ENCODE results near the gene PDE9A. TPM values are rescaled to one million over a fixed set of nuclear protein-coding genes. Genes with fewer than 3 reads are reported as not detected.

The PDE9A gene
- total RNA-seq, 1 donor from 2014 or later: 31.4 TPM

DNA sequence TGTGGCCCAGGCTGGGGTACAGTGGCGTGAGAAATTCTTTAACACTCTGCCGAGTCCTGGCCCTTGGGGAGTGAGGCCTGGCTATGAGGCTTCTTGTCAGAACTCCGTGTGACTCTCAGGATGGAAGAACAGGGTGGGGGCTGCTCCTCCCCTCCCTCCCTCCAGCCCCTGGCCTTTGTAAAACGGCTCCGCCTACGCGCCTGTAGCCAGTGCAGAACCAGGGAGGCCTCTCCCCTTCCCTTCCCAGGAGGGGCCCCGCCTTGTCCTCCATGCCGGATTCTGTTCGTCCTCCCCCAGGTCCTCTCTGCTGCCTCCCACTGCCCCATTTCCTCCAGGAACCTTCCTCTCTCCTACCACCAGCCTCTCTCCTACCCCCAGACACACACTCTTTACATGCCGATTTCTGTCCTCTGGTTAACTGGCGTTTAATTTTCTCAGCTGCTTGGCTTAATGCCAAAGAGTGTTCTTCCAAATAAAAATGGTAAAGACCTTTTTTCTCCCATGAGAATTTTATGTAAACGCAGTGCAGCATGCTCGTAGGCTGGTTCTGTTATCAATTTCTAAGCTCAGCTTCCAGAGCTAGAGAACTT, 21.0 kb downstream of the PDE9A start:
- H3K4me3 Mint-ChIP-seq: peak overlapping the region; percentile 47

GRCh38 chr21:42675403-42675802, 22.0 kb downstream of the PDE9A start:
- H3K4me3 Mint-ChIP-seq: peak overlapping the region; percentile 21
- no peaks in the 10 kb centered on the region for H3K27me3 Mint-ChIP-seq (ENCODE audit: low read depth)
- no peak overlapping the region for H3K27ac Mint-ChIP-seq (ENCODE audit: unreplicated experiment)
- H3K9me3 Mint-ChIP-seq: no peaks in the 10 kb centered on the region
- H3K36me3 Mint-ChIP-seq (ENCODE audit: low read depth): peaks cover 9% of the 10 kb centered on the region
- TF ChIP-seq, protein P1, sequence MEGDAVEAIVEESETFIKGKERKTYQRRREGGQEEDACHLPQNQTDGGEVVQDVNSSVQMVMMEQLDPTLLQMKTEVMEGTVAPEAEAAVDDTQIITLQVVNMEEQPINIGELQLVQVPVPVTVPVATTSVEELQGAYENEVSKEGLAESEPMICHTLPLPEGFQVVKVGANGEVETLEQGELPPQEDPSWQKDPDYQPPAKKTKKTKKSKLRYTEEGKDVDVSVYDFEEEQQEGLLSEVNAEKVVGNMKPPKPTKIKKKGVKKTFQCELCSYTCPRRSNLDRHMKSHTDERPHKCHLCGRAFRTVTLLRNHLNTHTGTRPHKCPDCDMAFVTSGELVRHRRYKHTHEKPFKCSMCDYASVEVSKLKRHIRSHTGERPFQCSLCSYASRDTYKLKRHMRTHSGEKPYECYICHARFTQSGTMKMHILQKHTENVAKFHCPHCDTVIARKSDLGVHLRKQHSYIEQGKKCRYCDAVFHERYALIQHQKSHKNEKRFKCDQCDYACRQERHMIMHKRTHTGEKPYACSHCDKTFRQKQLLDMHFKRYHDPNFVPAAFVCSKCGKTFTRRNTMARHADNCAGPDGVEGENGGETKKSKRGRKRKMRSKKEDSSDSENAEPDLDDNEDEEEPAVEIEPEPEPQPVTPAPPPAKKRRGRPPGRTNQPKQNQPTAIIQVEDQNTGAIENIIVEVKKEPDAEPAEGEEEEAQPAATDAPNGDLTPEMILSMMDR (conservative IDR thresholded peaks at IDR 0.05): no peak
- H3K4me1 Mint-ChIP-seq: peaks cover 64% of the 10 kb centered on the region
- DNase-seq (ENCODE audit: low read depth, low spot score): no peak

More for the DNA sequence above, 21.0 kb downstream of the PDE9A start:
- TF ChIP-seq, protein P1 (conservative IDR thresholded peaks at IDR 0.05): no peak
- peaks cover 9% of the 10 kb centered on the region for H3K36me3 Mint-ChIP-seq (ENCODE audit: low read depth)
- H3K27ac Mint-ChIP-seq (ENCODE audit: unreplicated experiment): peak overlapping the region; percentile 28
- peak; percentile 24 for DNase-seq (ENCODE audit: low read depth, low spot score)
- H3K9me3 Mint-ChIP-seq: no peaks in the 10 kb centered on the region
- H3K27me3 Mint-ChIP-seq (ENCODE audit: low read depth): no peaks in the 10 kb centered on the region
- peaks cover 64% of the 10 kb centered on the region for H3K4me1 Mint-ChIP-seq

DNA sequence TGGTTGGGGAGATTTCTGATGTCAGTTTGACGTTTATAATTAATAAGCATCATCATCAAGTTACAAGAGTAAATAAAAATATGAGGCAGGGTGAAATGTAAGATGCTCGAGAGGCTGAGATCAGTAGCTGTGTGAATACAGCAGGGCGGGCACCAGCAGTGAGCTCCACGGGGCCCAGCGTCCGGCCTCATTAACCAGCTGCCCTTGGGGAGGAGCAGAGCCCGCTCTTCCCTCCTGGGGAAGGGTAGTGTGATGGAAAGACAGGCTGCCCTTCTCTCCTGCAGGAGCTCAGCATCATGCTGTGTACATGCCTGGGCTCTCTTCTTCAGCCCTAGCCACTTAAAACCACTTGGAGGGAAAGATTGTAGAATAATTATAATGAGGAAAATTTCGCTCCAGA, 23.4 kb downstream of the PDE9A start:
- H3K27ac Mint-ChIP-seq (ENCODE audit: unreplicated experiment): no peak overlapping the region
- H3K9me3 Mint-ChIP-seq: no peaks in the 10 kb centered on the region
- H3K4me3 Mint-ChIP-seq: no peak overlapping the region
- H3K4me1 Mint-ChIP-seq: peaks cover 68% of the 10 kb centered on the region
- TF ChIP-seq, protein P1 (conservative IDR thresholded peaks at IDR 0.05): no peak
- H3K27me3 Mint-ChIP-seq (ENCODE audit: low read depth): no peaks in the 10 kb centered on the region
- H3K36me3 Mint-ChIP-seq (ENCODE audit: low read depth): peaks cover 12% of the 10 kb centered on the region
- DNase-seq (ENCODE audit: low read depth, low spot score): no peak

- Mint-ChIP-seq H3K27me3 (ENCODE audit: low read depth) (no peaks in the 10 kb centered on the region), H3K4me3 (no peak overlapping the region), H3K4me1 (peaks cover 64% of the 10 kb centered on the region), H3K36me3 (ENCODE audit: low read depth) (peaks cover 12% of the 10 kb centered on the region), H3K9me3 (no peaks in the 10 kb centered on the region), H3K27ac (ENCODE audit: unreplicated experiment) (no peak overlapping the region)
- no peak for DNase-seq (ENCODE audit: low read depth, low spot score)
- TF ChIP-seq, protein P1 (conservative IDR thresholded peaks at IDR 0.05): no peak
Measured at GRCh38 chr21:42677339-42678321, 24.2 kb downstream of the PDE9A start.

DNA sequence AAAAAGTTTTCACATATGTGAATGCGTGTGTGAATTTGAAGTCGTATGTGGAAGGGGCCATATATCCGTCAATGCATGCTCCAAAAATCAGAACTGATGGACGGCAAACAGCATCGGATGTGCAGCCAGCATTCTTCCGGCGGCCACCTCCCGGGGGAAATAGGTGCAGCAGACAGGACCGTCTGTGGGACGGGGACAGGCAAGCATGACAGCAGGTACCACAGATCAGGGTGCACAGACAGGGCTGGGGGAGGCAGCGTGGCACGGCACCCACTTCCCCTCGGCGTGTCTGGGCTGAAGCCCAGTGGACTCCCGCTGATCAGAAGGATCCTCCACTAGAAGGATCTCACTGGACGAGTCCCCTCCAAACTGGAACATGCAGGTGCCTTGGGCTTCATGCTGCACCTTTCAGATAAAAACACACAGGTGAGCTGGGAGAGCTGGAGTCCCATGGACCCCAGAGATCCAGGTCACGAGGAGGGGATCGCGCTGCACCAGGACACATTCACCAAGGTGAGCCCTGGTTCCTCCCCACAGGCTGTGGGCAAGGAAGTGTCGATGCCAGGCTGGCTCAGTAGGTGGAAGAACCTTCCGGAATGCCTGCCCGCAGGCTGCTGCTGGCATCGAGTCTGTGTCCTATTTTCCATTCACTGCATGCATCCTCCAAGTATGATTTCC, 25.3 kb downstream of the PDE9A start:
- Mint-ChIP-seq H3K9me3 (no peaks in the 10 kb centered on the region), H3K36me3 (ENCODE audit: low read depth) (peaks cover 12% of the 10 kb centered on the region), H3K4me3 (no peak overlapping the region), H3K27me3 (ENCODE audit: low read depth) (no peaks in the 10 kb centered on the region), H3K4me1 (peaks cover 53% of the 10 kb centered on the region), H3K27ac (ENCODE audit: unreplicated experiment) (no peak overlapping the region)
- DNase-seq (ENCODE audit: low read depth, low spot score): no peak
- TF ChIP-seq, protein P1 (conservative IDR thresholded peaks at IDR 0.05): no peak

Measured in neural crest cell (in vitro differentiated cells).